Left ventricle myocardium inferior (tissue), 1 donor: ENCODE measurements around the gene ACAN. TPM values are rescaled to one million over a fixed set of nuclear protein-coding genes. Genes with fewer than 3 reads are reported as not detected.

Experiments used
- DNase-seq: peaks from one replicate; pipeline ENCODE4 v3.0.0-alpha.2; 2020
- H3K27ac ChIP-seq: fragments of 200-600 bp; replicated peaks from 2 replicates; pipeline ENCODE4 v1.8.0; 2021
- H3K27me3 ChIP-seq: fragments of 200-600 bp; 2 replicates; pipeline ENCODE4 v1.8.0; 2021; ENCODE audit warnings: low read depth
- H3K36me3 ChIP-seq: fragments of 200-600 bp; 2 replicates; pipeline ENCODE4 v1.8.0; 2021
- H3K4me1 ChIP-seq: fragments of 200-600 bp; 2 replicates; pipeline ENCODE4 v1.8.0; 2021
- H3K4me3 ChIP-seq: fragments of 200-600 bp; 2 replicates; pipeline ENCODE4 v1.8.0; 2021; ENCODE audit warnings: mild to moderate bottlenecking, moderate library complexity
- H3K9me3 ChIP-seq: fragments of 200-600 bp; replicated peaks from 2 replicates; pipeline ENCODE4 v1.8.0; 2021
- CTCF ChIP-seq: fragments of 200-600 bp; IDR thresholded peaks from 2 replicates; pipeline ENCODE4 v1.8.0; 2021; ENCODE audit warnings: antibody characterized with exemption, mild to moderate bottlenecking, borderline replicate concordance
- intact Hi-C: fragments of 100-400 bp; cut with micrococcal nuclease; formaldehyde crosslinking; loops from one replicate; pipeline ENCODE4 v1.11.0; 2022
- total RNA-seq: library from RNA; stranded (reverse); fragmentation: NEBNext Ultra II Directional; extraction: Animal tissue kit (Norgen Biotek cat#: 25700); gene quantifications from one replicate; pipeline ENCODE4 v1.2.1, GENCODE V29; 2021
- donor health status: DM: no; HTN: yes; CAD: no; lungs with severe emphysema.

Gene ACAN
- total RNA-seq, 1 donor from 2014 or later, result not detected

- Histone ChIP-seq H3K4me1 (peaks cover 11% of the 10 kb centered on the region), H3K27ac (no peak overlapping the region), H3K27me3 (peaks cover 100% of the 10 kb centered on the region), H3K36me3 (no peaks in the 10 kb centered on the region), H3K4me3 (no peak overlapping the region), H3K9me3 (no peaks in the 10 kb centered on the region)
- no peak for TF ChIP-seq CTCF
- intact Hi-C loops, result no loop called here
- no peak for DNase-seq
Measured at GRCh38 chr15:88800738-88801137, 2.5 kb upstream of the ACAN start.

GRCh38 chr15:88802250-88802990 lies 816 bp upstream of the ACAN start:
- DNase-seq, result no peak
- TF ChIP-seq CTCF, result no peak
- H3K4me1 ChIP-seq, result peaks cover 11% of the 10 kb centered on the region
- H3K27ac ChIP-seq, result no peak overlapping the region
- no peaks in the 10 kb centered on the region for H3K36me3 ChIP-seq
- intact Hi-C loops, result no loop called here
- peak overlapping the region; percentile 53 for H3K4me3 ChIP-seq
- no peaks in the 10 kb centered on the region for H3K9me3 ChIP-seq
- H3K27me3 ChIP-seq, result peaks cover 100% of the 10 kb centered on the region

GRCh38 chr15:88802991-88803240 lies 320 bp upstream of the ACAN start:
- H3K36me3 ChIP-seq, result no peaks in the 10 kb centered on the region
- H3K4me1 ChIP-seq, result peaks cover 11% of the 10 kb centered on the region
- intact Hi-C loops, result no loop called here
- peaks cover 97% of the 10 kb centered on the region for H3K27me3 ChIP-seq
- H3K9me3 ChIP-seq, result no peaks in the 10 kb centered on the region
- H3K27ac ChIP-seq, result no peak overlapping the region
- no peak for DNase-seq
- peak overlapping the region; percentile 53 for H3K4me3 ChIP-seq
- TF ChIP-seq CTCF, result no peak

GRCh38 chr15:88803920-88804247 lies 648 bp downstream of the ACAN start:
- peaks cover 97% of the 10 kb centered on the region for H3K27me3 ChIP-seq
- no peak overlapping the region for H3K27ac ChIP-seq
- intact Hi-C loops, result no loop called here

GRCh38 chr15:88804257-88804656 lies 1.0 kb downstream of the ACAN start:
- Histone ChIP-seq H3K4me1 (peaks cover 11% of the 10 kb centered on the region), H3K27ac (no peak overlapping the region), H3K9me3 (no peaks in the 10 kb centered on the region), H3K36me3 (no peaks in the 10 kb centered on the region), H3K27me3 (peaks cover 97% of the 10 kb centered on the region), H3K4me3 (no peak overlapping the region)
- intact Hi-C loops, result no loop called here
- DNase-seq, result no peak
- TF ChIP-seq CTCF, result no peak

More at GRCh38 chr15:88803920-88804247, 648 bp downstream of the ACAN start:
- H3K9me3 ChIP-seq, result no peaks in the 10 kb centered on the region
- no peak for DNase-seq
- TF ChIP-seq CTCF, result no peak
- peak overlapping the region; percentile 53 for H3K4me3 ChIP-seq
- peaks cover 11% of the 10 kb centered on the region for H3K4me1 ChIP-seq
- no peaks in the 10 kb centered on the region for H3K36me3 ChIP-seq
